Tibial nerve (tissue), 4 donors: ENCODE results near the gene TRIM66. TPM values are rescaled to one million over a fixed set of nuclear protein-coding genes. Genes with fewer than 3 reads are reported as not detected.

Source experiments
- DNase-seq, 2 donors: peaks; one replicate each; pipeline ENCODE4 v3.0.0-alpha.2; 2019; ENCODE audit warnings: low spot score in 2 of 2
- H3K27ac ChIP-seq, 4 donors: fragments of 200-600 bp; sonication (generic) in 3 of 4; one replicate each; pipeline ENCODE4 v1.5.1; 2017 to 2019; ENCODE audit warnings: mild to moderate bottlenecking in 1 of 4
- H3K27me3 ChIP-seq, 2 donors: fragments of 200-600 bp; sonication (generic) in 1 of 2; one replicate each; pipeline versions ENCODE4 v1.5.1 to v1.6.0; 2017 to 2019
- H3K36me3 ChIP-seq, 3 donors: fragments of 200-600 bp; sonication (generic); one replicate each; pipeline ENCODE4 v1.5.1; 2018 to 2019
- H3K4me1 ChIP-seq, 4 donors: fragments of 200-600 bp; sonication (generic) in 3 of 4; one replicate each; pipeline ENCODE4 v1.5.1; 2017 to 2019
- H3K4me3 ChIP-seq, 4 donors: fragments of 200-600 bp; sonication (generic) in 3 of 4; one replicate each; pipeline ENCODE4 v1.5.1; 2017 to 2019; ENCODE audit warnings: mild to moderate bottlenecking in 1 of 4, moderate library complexity in 1 of 4
- H3K9me3 ChIP-seq, 4 donors: fragments of 200-600 bp; sonication (generic) in 3 of 4; one replicate each; pipeline ENCODE4 v1.5.1; 2017 to 2019
- EP300 ChIP-seq, 2 donors: sonication (generic); formaldehyde crosslinking; IDR thresholded peaks; one replicate each; pipeline ENCODE4 v1.6.1; 2017; ENCODE audit warnings: antibody characterized with exemption in 2 of 2, mild to moderate bottlenecking in 1 of 2
- POLR2A ChIP-seq, 2 donors: fragments of 450-650 bp; IDR thresholded peaks; one replicate each; pipeline ENCODE4 v1.6.1; 2017; ENCODE audit warnings: antibody characterized with exemption in 2 of 2, mild to moderate bottlenecking in 2 of 2, moderate library complexity in 2 of 2
- WGBS, 2 donors: methylation state at CpG; one replicate each; pipeline ENCODE4 v1.1.5; 2018; 5-methylcytosine and 5-hydroxymethylcytosine counted together
- total RNA-seq, 4 donors: library from RNA; depleted of rRNA; stranded (reverse); fragments of >200 nt; gene quantifications; one replicate each; pipeline ENCODE4 v1.1.0, GENCODE V29; 2016
- TF ChIP-seq, protein P1 (sequence below), 5 experiments: fragments of 200-600 bp in 3 of 5; fragments of 450-650 bp in 2 of 5; sonication (generic) in 3 of 5; IDR thresholded peaks; one replicate each; pipeline ENCODE4 v1.5.1; 2016 to 2019; ENCODE audit warnings: antibody characterized with exemption in 5 of 5, mild to moderate bottlenecking in 3 of 5, moderate library complexity in 2 of 5

Gene TRIM66
- total RNA-seq, 4 donors from 2014 or later: 7.1 to 26.5 (median 16.2) TPM

DNA sequence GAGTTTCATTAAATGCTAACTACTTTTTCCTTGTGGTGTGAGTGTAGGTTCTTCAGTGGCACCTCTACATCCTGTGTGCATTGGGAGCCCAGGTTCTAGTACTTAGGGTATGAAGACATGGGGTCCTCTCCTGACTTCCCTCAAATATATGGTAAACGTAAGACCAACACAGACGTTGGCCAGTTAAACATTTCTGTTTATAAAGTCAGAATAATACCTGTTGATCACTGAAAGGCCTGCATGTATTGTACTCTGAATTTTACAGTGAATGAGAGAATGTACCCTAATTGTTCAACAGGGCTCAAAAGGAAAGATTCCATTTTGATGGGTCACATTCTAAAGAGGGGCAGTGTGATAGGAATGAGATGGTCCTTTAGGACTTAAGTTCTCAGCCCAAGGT is 3.4 kb upstream of the TRIM66 start:
- DNase-seq: no peak
- no peak overlapping the region for H3K27ac ChIP-seq
- peaks cover 0 to 35% (median 0%) of the 10 kb centered on the region in 3 donors for H3K36me3 ChIP-seq
- TF ChIP-seq EP300 (IDR thresholded peaks at IDR 0.05): no peak
- 79 to 80% methylated on average over 2 of the region's 2 CpGs for WGBS, 2 donors
- H3K4me1 ChIP-seq: peaks cover 4 to 48% (median 24%) of the 10 kb centered on the region in 4 donors
- H3K9me3 ChIP-seq: no peaks in the 10 kb centered on the region
- H3K4me3 ChIP-seq: no peak overlapping the region
- H3K27me3 ChIP-seq: no peaks in the 10 kb centered on the region

DNA sequence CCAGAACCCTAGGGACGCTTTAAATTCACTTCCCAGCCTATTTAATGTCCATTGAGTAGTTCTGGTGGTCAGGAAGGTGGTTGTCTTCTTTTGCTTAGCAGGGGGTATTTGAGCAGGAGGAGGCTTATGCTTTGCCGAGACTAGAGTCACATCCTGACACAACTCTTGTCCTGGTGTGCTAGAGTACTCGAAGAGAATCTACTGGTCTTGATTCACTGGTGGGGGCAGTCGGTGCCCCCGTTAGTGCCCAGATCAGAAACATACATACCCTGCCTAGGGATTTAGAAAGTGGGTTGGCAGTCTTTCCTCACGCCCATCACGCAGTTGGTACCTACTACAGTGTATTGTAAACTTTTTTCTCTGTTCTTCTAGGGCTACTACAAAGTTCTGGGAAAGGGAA is 2.8 kb upstream of the TRIM66 start:
- Histone ChIP-seq H3K4me1 (peaks cover 4 to 48% (median 24%) of the 10 kb centered on the region in 4 donors), H3K27ac (no peak overlapping the region), H3K27me3 (no peaks in the 10 kb centered on the region), H3K4me3 (no peak overlapping the region), H3K36me3 (peaks cover 0 to 35% (median 0%) of the 10 kb centered on the region in 3 donors), H3K9me3 (no peaks in the 10 kb centered on the region)
- 83 to 91% methylated on average over 7 of the region's 7 CpGs for WGBS, 2 donors
- TF ChIP-seq, protein P1, sequence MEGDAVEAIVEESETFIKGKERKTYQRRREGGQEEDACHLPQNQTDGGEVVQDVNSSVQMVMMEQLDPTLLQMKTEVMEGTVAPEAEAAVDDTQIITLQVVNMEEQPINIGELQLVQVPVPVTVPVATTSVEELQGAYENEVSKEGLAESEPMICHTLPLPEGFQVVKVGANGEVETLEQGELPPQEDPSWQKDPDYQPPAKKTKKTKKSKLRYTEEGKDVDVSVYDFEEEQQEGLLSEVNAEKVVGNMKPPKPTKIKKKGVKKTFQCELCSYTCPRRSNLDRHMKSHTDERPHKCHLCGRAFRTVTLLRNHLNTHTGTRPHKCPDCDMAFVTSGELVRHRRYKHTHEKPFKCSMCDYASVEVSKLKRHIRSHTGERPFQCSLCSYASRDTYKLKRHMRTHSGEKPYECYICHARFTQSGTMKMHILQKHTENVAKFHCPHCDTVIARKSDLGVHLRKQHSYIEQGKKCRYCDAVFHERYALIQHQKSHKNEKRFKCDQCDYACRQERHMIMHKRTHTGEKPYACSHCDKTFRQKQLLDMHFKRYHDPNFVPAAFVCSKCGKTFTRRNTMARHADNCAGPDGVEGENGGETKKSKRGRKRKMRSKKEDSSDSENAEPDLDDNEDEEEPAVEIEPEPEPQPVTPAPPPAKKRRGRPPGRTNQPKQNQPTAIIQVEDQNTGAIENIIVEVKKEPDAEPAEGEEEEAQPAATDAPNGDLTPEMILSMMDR (IDR thresholded peaks at IDR 0.05): no peak
- TF ChIP-seq POLR2A (IDR thresholded peaks at IDR 0.05): no peak
- no peak for TF ChIP-seq EP300 (IDR thresholded peaks at IDR 0.05)
- no peak for DNase-seq

DNA sequence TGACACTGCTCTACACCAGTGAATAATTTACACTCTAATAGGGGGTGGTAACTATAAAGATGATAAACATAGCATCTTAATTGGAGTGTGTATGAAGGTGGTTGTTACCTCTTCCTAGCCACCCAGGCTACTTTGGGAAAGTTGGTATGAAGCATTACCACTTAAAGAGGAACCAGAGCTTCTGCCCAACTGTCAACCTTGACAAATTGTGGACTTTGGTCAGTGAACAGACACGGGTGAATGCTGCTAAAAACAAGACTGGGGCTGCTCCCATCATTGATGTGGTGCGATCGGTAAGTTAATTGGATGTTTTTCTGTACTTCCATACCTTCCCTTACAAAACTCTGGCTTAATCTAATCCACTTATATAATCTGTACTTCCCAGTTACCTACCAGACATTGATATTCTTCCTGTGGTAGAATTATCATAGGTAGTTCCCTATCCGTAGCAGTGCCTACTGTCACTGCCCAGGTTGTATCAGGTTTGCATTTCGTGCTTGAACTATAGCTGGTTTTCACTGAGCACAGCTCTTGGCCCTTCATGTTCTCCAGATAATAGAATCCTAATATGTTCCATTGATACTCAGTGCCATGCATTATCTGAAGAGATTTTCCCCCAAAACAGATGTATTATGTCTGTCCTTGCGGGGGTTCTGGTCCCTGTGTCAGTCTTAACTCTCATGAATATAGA is 2.3 kb upstream of the TRIM66 start:
- Histone ChIP-seq H3K9me3 (no peaks in the 10 kb centered on the region), H3K27me3 (no peaks in the 10 kb centered on the region), H3K4me3 (no peak overlapping the region), H3K27ac (peak overlapping the region in 1 of 4 donors; percentile 8), H3K36me3 (peaks cover 0 to 36% (median 0%) of the 10 kb centered on the region in 3 donors), H3K4me1 (peaks cover 4 to 45% (median 24%) of the 10 kb centered on the region in 4 donors)
- no peak for DNase-seq
- 81 to 88% methylated on average over 6 of the region's 6 CpGs for WGBS, 2 donors
- TF ChIP-seq EP300 (IDR thresholded peaks at IDR 0.05) (no peak), POLR2A (IDR thresholded peaks at IDR 0.05) (no peak)
- TF ChIP-seq, protein P1 (IDR thresholded peaks at IDR 0.05): no peak

DNA sequence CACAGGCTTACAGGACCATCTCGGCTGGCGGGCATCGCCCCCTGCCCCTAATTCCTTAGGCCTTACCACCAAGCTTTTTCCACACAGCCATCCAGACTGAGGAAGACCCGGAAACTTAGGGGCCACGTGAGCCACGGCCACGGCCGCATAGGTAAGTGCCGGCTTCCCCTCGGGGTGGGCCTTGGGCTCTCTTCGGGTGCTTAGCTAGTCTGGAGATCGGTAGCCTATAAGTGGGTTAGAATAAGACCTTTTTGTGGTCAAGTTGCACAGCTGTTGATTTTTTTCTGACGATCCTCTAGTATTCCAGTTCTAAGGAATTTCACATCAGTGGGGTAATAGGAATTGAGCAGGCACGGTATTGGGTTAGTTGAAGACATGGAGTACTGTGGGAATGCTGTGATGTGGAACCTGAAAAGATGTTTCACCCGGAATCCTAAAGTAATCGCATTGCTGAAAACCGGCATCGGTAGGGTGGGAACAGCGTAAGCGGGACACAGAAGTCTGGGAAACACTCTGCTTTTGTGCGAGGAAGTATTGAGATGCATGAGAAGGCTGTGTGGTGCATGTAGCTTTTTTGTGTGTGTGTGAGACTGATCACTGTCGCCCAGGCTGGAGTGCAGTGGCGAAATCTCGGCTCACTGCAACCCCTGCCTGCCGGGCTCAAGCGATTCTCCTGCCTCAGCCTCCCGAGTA is 796 bp upstream of the TRIM66 start:
- Histone ChIP-seq H3K27ac (peak overlapping the region; percentile 94 to 98 (median 96)), H3K36me3 (peaks cover 0 to 50% (median 0%) of the 10 kb centered on the region in 3 donors)
- 3 to 5% methylated on average over 27 of the region's 27 CpGs for WGBS, 2 donors

DNA sequence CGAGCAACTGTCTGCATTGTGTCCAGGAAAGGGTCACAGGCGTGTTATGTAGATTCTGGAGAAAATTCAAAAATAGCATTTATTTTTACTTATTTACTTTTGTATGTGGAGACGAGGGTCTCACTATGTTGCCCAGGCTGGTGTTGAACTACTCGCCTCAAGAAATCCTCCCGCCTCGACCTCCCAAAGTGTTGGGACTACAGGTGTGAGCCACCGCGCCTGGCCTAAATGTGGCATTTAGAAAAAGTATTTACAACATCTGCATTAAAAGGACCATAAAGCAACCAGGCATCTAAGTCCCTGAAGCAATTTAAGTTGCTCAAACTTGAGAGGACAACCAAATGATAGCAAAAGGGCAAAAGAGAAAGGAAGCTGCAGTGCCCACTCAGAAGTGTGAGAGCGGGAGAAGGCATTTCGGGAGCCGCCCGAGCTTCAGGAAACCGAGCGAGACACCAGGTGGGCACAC is 595 bp downstream of the TRIM66 start:
- H3K4me3 ChIP-seq: peak overlapping the region; percentile 69 to 99 (median 92)
- no peak for TF ChIP-seq EP300 (IDR thresholded peaks at IDR 0.05)
- TF ChIP-seq, protein P1 (IDR thresholded peaks at IDR 0.05): no peak
- TF ChIP-seq POLR2A (IDR thresholded peaks at IDR 0.05): no peak
- no peak for DNase-seq
- WGBS, 2 donors: 27 to 28% methylated on average over 14 of the region's 14 CpGs
- peak overlapping the region; percentile 94 to 98 (median 96) for H3K27ac ChIP-seq
- H3K36me3 ChIP-seq: peaks cover 0 to 45% (median 0%) of the 10 kb centered on the region in 3 donors
- H3K9me3 ChIP-seq: no peaks in the 10 kb centered on the region
- H3K27me3 ChIP-seq: no peaks in the 10 kb centered on the region
- peaks cover 4 to 28% (median 15%) of the 10 kb centered on the region in 4 donors for H3K4me1 ChIP-seq

More for the DNA sequence above, 796 bp upstream of the TRIM66 start:
- H3K9me3 ChIP-seq: no peaks in the 10 kb centered on the region
- no peak for TF ChIP-seq POLR2A (IDR thresholded peaks at IDR 0.05)
- TF ChIP-seq, protein P1 (IDR thresholded peaks at IDR 0.05): no peak
- TF ChIP-seq EP300 (IDR thresholded peaks at IDR 0.05): no peak
- peak overlapping the region; percentile 69 to 99 (median 92) for H3K4me3 ChIP-seq
- peaks cover 4 to 35% (median 23%) of the 10 kb centered on the region in 4 donors for H3K4me1 ChIP-seq
- no peaks in the 10 kb centered on the region for H3K27me3 ChIP-seq
- DNase-seq: no peak
